K562 (cell line): ENCODE results near the gene MYBL2.

Experiments used
- CTCF ChIP-seq, 3 experiments: IDR thresholded peaks in 2 of 3; conservative IDR thresholded peaks in 1 of 3; 2 replicates each; pipeline ENCODE4 v1.5.1; 2011 to 2012; ENCODE audit warnings: low read length in 3 of 3, mild to moderate bottlenecking in 3 of 3, control low read depth in 2 of 3, improper control_type of control experiment in 1 of 3, inconsistent platforms in 1 of 3, low read depth in 1 of 3, mixed read lengths in 1 of 3, moderate library complexity in 1 of 3; ENCODE audit not compliant: insufficient read depth in 2 of 3
- HMG20B ChIP-seq: fragments of 250-450 bp; sonication (Bioruptor Pico); IDR thresholded peaks from 2 replicates; pipeline ENCODE4 v1.5.0; 2021; ENCODE audit warnings: mild to moderate bottlenecking
- HMGXB4 ChIP-seq: sonication (generic); formaldehyde crosslinking; IDR thresholded peaks from 2 replicates; pipeline ENCODE4 v1.8.1; 2023; ENCODE audit warnings: mild to moderate bottlenecking, missing genetic modification reagents
- MAX ChIP-seq: sonication (generic); formaldehyde crosslinking; IDR thresholded peaks from 2 replicates; pipeline ENCODE4 v1.9.0; 2022; ENCODE audit warnings: mild to moderate bottlenecking, missing genetic modification reagents
- MTF1 ChIP-seq: fragments of 250-450 bp; sonication (Bioruptor Pico); IDR thresholded peaks from 2 replicates; pipeline ENCODE4 v1.9.0; 2021; ENCODE audit warnings: moderate library complexity, mild to moderate bottlenecking, inconsistent platforms, borderline replicate concordance
- MYC ChIP-seq, 2 experiments: fragments of 250-450 bp in 1 of 2; sonication (Bioruptor Pico) in 1 of 2; IDR thresholded peaks; 2 replicates each; pipeline versions ENCODE4 v1.5.1 to v1.6.1; 2012 to 2021; ENCODE audit warnings: low read depth in 2 of 2, borderline replicate concordance in 1 of 2, improper control_type of control experiment in 1 of 2, low read length in 1 of 2, mild to moderate bottlenecking in 1 of 2, moderate library complexity in 1 of 2
- NR4A1 ChIP-seq, 2 experiments: fragments of 250-450 bp in 1 of 2; fragments of 450-650 bp in 1 of 2; sonication (Bioruptor Pico) in 1 of 2; IDR thresholded peaks; 2 replicates each; pipeline versions ENCODE4 v1.4.0 to v1.6.1; 2016 to 2020; ENCODE audit warnings: mild to moderate bottlenecking in 2 of 2, missing compliant biosample characterization in 1 of 2, missing genetic modification characterization in 1 of 2, moderate library complexity in 1 of 2
- PML ChIP-seq: IDR thresholded peaks from 2 replicates; pipeline ENCODE4 v1.6.1; 2012; ENCODE audit warnings: low read length, inconsistent platforms
- REST ChIP-seq, 2 experiments: fragments of 450-650 bp; formaldehyde crosslinking in 1 of 2; IDR thresholded peaks; 2 replicates each; pipeline versions ENCODE4 v1.4.0 to v1.6.1; 2014 to 2020; ENCODE audit warnings: mild to moderate bottlenecking in 2 of 2, borderline replicate concordance in 1 of 2, low read depth in 1 of 2
- ZNF589 ChIP-seq: fragments of 200-800 bp; sonication (Bioruptor generic); IDR thresholded peaks from 2 replicates; pipeline ENCODE4 v1.6.1; 2016; ENCODE audit warnings: low read depth, missing genetic modification characterization, missing compliant biosample characterization

- TF ChIP-seq PML, result no peak
- no peak for TF ChIP-seq NR4A1 (CRISPR knock-in tag; IDR thresholded peaks at IDR 0.05)
- TF ChIP-seq NR4A1 (tag; IDR thresholded peaks at IDR 0.05), result no peak
- TF ChIP-seq ZNF589 (CRISPR knock-in tag), result no peak
- TF ChIP-seq CTCF (IDR thresholded peaks at IDR 0.05 in 2 of 3, conservative IDR thresholded peaks at IDR 0.05 in 1 of 3; ENCODE audit: insufficient read depth in 2 of 3, low read depth in 1 of 3, low read length in 3 of 3), result no peak
- no peak for TF ChIP-seq MAX (CRISPR knock-in tag)
- no peak for TF ChIP-seq HMGXB4 (CRISPR knock-in tag)
- no peak for TF ChIP-seq REST (IDR thresholded peaks at IDR 0.05; ENCODE audit: borderline replicate concordance)
- no peak for TF ChIP-seq REST (CRISPR knock-in tag; IDR thresholded peaks at IDR 0.05; ENCODE audit: low read depth)
- no peak for TF ChIP-seq MYC (IDR thresholded peaks at IDR 0.05; ENCODE audit: low read depth, low read length)
- TF ChIP-seq MYC (CRISPR knock-in tag; IDR thresholded peaks at IDR 0.05; ENCODE audit: borderline replicate concordance, low read depth), result no peak
- TF ChIP-seq HMG20B, result no peak
- no peak for TF ChIP-seq MTF1 (CRISPR knock-in tag)
Measured at GRCh38 chr20:43710370-43711044, 43.6 kb downstream of the MYBL2 start.
